Measurements from ENCODE around the gene OGFR. TPM values are rescaled to one million over a fixed set of nuclear protein-coding genes. Genes with fewer than 3 reads are reported as not detected.
"Not testable (repeated sequence)": the region's sequence is repeated elsewhere in the genome, so short reads cannot be mapped to it uniquely, and the experiment has no call there.

The OGFR gene
- total RNA-seq, 1 experiment from 2014 or later, result 84.7 TPM

DNA sequence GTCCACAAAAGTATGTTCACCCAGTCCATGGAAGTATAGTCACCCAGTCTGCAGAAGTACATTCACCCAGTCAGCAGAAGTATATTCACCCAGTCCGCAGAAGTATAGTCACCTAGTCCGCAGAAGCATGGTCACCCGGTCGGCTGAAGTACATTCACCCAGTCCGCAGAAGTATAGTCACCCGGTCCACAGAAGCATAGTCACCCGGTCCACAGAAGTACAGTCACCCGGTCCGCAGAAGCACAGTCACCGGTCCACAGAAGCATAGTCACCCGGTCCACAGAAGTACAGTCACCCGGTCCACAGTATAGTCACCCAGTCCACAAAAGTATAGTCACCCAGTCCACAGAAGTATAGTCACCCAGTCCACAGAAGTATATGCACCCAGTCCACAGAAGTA, 48.2 kb downstream of the OGFR start:
- no peaks in the 10 kb centered on the region for H3K36me3 ChIP-seq (ENCODE audit: control insufficient read depth, insufficient read depth, low read length)
- H3K27me3 ChIP-seq (replicated peaks; ENCODE audit: control insufficient read depth, insufficient read depth, low read length), result no peaks in the 10 kb centered on the region
- intact Hi-C loops (cut with micrococcal nuclease; ENCODE audit: unreplicated experiment), result no loop called here
- H3K4me3 Mint-ChIP-seq (ENCODE audit: unreplicated experiment), result no peak overlapping the region
- H3K4me3 ChIP-seq (ENCODE audit: low read depth, low read length), result no peak overlapping the region
- no peaks in the 10 kb centered on the region for H3K4me1 Mint-ChIP-seq (ENCODE audit: low read depth, unreplicated experiment)
- no peaks in the 10 kb centered on the region for H3K9me3 Mint-ChIP-seq (ENCODE audit: unreplicated experiment)
- DNase-seq, result no peak
- H3K4me1 ChIP-seq, result no peaks in the 10 kb centered on the region
- no TSS peak for BruUV-seq (replicated peaks)
- peaks cover 14% of the 10 kb centered on the region for H3K36me3 Mint-ChIP-seq (ENCODE audit: insufficient read depth, unreplicated experiment)
- ChIA-PET POLR2A (no interaction called here), CTCF (no interaction called here)
- H3K27ac Mint-ChIP-seq (ENCODE audit: unreplicated experiment), result no peak overlapping the region
- TF ChIP-seq, protein P1, sequence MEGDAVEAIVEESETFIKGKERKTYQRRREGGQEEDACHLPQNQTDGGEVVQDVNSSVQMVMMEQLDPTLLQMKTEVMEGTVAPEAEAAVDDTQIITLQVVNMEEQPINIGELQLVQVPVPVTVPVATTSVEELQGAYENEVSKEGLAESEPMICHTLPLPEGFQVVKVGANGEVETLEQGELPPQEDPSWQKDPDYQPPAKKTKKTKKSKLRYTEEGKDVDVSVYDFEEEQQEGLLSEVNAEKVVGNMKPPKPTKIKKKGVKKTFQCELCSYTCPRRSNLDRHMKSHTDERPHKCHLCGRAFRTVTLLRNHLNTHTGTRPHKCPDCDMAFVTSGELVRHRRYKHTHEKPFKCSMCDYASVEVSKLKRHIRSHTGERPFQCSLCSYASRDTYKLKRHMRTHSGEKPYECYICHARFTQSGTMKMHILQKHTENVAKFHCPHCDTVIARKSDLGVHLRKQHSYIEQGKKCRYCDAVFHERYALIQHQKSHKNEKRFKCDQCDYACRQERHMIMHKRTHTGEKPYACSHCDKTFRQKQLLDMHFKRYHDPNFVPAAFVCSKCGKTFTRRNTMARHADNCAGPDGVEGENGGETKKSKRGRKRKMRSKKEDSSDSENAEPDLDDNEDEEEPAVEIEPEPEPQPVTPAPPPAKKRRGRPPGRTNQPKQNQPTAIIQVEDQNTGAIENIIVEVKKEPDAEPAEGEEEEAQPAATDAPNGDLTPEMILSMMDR (IDR thresholded peaks at IDR 0.05; ENCODE audit: insufficient read depth in 1 of 2, low read depth in 1 of 2, low read length in 1 of 2, severe bottlenecking in 1 of 2, unreplicated experiment in 1 of 2), result no peak
- no peaks in the 10 kb centered on the region for H3K27me3 Mint-ChIP-seq (ENCODE audit: insufficient read depth, unreplicated experiment)
- H3K9me3 ChIP-seq, result no peaks in the 10 kb centered on the region

DNA sequence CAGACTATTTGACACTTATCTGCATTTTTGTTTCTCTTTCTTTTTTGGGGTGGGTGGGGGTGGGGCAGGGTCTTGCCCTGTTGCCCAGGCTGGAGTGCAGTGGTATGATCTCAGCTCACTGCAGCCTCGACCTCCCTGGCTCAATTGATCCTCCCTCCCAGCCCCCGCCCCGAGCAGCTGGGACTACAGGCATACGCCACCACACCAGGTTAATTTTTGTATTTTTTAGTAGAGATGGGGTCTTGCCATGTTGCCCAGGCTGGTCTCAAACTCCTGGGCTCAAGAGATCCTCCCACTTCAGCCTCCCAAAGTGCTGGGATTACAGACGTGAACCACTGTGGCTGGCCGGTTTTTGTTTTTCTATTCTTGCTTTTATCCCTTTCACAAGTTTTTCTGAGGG, 48.7 kb downstream of the OGFR start:
- H3K36me3 Mint-ChIP-seq (ENCODE audit: insufficient read depth, unreplicated experiment), result peaks cover 12% of the 10 kb centered on the region
- H3K4me1 ChIP-seq; H3K4me1 Mint-ChIP-seq (ENCODE audit: low read depth, unreplicated experiment); H3K36me3 ChIP-seq (ENCODE audit: control insufficient read depth, insufficient read depth, low read length); POLR2A ChIA-PET; H3K4me3 ChIP-seq (ENCODE audit: low read depth, low read length); H3K27me3 Mint-ChIP-seq (ENCODE audit: insufficient read depth, unreplicated experiment); H3K4me3 Mint-ChIP-seq (ENCODE audit: unreplicated experiment); BruUV-seq (replicated peaks); H3K9me3 Mint-ChIP-seq (ENCODE audit: unreplicated experiment); H3K9me3 ChIP-seq; H3K27ac Mint-ChIP-seq (ENCODE audit: unreplicated experiment); DNase-seq; intact Hi-C loops (cut with micrococcal nuclease; ENCODE audit: unreplicated experiment); H3K27me3 ChIP-seq (replicated peaks; ENCODE audit: control insufficient read depth, insufficient read depth, low read length); CTCF ChIA-PET: not testable (repeated sequence)

DNA sequence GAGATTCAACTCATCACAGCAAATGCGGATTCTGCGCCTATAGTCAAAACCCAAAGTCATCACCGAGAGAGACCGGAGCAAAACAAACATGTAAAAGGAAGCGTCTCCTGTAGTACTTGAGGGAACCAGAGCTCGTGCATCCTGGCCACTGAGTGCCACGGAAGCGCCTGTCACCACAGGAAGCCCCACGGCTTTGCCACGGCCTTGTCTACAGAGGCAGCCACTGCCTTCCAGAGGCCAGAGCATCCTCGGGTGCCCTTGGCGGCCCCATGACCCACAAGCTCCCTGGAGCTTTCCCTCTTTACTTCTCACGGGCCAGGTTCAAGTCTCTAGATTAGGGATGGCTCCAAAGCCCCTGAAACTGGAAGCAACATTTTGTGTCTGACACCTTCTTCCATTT, 49.5 kb downstream of the OGFR start:
- no peak for DNase-seq
- Mint-ChIP-seq H3K27ac (ENCODE audit: unreplicated experiment) (no peak overlapping the region), H3K27me3 (ENCODE audit: insufficient read depth, unreplicated experiment) (no peaks in the 10 kb centered on the region), H3K36me3 (ENCODE audit: insufficient read depth, unreplicated experiment) (peaks cover 12% of the 10 kb centered on the region), H3K4me3 (ENCODE audit: unreplicated experiment) (no peak overlapping the region), H3K9me3 (ENCODE audit: unreplicated experiment) (no peaks in the 10 kb centered on the region), H3K4me1 (ENCODE audit: low read depth, unreplicated experiment) (no peaks in the 10 kb centered on the region)
- Histone ChIP-seq H3K27me3 (replicated peaks; ENCODE audit: control insufficient read depth, insufficient read depth, low read length) (no peaks in the 10 kb centered on the region), H3K4me1 (no peaks in the 10 kb centered on the region), H3K9me3 (no peaks in the 10 kb centered on the region), H3K4me3 (ENCODE audit: low read depth, low read length) (no peak overlapping the region), H3K36me3 (ENCODE audit: control insufficient read depth, insufficient read depth, low read length) (no peaks in the 10 kb centered on the region)
- BruUV-seq (replicated peaks), result no TSS peak
- intact Hi-C loops (cut with micrococcal nuclease; ENCODE audit: unreplicated experiment), result no loop called here
- ChIA-PET CTCF (interaction anchor here (0.5 kb wide), 1 partner anchor 46 kb away, joined by 3 read pairs; no protein-coding TSS in a partner anchor), POLR2A (no interaction called here)
- TF ChIP-seq, protein P1 (IDR thresholded peaks at IDR 0.05; ENCODE audit: insufficient read depth in 1 of 2, low read depth in 1 of 2, low read length in 1 of 2, severe bottlenecking in 1 of 2, unreplicated experiment in 1 of 2), result no peak

DNA sequence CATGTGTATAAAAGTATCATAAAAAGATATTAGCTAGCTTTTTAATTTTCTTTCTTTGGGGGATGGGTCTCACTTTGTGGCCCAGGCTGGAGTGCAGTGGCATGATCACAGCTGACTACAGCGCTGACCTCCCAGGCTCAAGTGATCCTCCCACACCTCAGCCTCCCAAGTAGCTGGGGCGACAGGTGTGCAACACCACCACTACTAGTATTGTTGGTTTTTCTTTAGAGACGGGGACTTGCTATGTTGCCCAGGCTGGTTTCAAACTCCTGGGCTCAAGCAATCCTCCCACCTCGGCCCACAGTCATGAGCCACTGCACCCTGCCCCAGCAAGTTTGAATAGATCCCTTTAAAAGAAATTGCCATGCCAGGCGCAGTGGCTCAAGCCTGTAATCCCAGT, 50.5 kb downstream of the OGFR start:
- no peak for DNase-seq
- peaks cover 2% of the 10 kb centered on the region for H3K4me1 Mint-ChIP-seq (ENCODE audit: low read depth, unreplicated experiment)
- no peaks in the 10 kb centered on the region for H3K36me3 ChIP-seq (ENCODE audit: control insufficient read depth, insufficient read depth, low read length)
- TF ChIP-seq, protein P1 (IDR thresholded peaks at IDR 0.05; ENCODE audit: insufficient read depth in 1 of 2, low read depth in 1 of 2, low read length in 1 of 2, severe bottlenecking in 1 of 2, unreplicated experiment in 1 of 2), result no peak
- no peaks in the 10 kb centered on the region for H3K27me3 Mint-ChIP-seq (ENCODE audit: insufficient read depth, unreplicated experiment)
- BruUV-seq (replicated peaks), result no TSS peak
- peaks cover 14% of the 10 kb centered on the region for H3K36me3 Mint-ChIP-seq (ENCODE audit: insufficient read depth, unreplicated experiment)
- no peak overlapping the region for H3K4me3 ChIP-seq (ENCODE audit: low read depth, low read length)
- intact Hi-C loops (cut with micrococcal nuclease; ENCODE audit: unreplicated experiment), result no loop called here
- H3K27ac Mint-ChIP-seq (ENCODE audit: unreplicated experiment), result no peak overlapping the region
- no peak overlapping the region for H3K4me3 Mint-ChIP-seq (ENCODE audit: unreplicated experiment)
- ChIA-PET POLR2A (interaction anchor here (0.7 kb wide), 1 partner anchor 57 kb away, joined by 3 read pairs; no protein-coding TSS in a partner anchor), CTCF (no interaction called here)
- H3K9me3 ChIP-seq, result no peaks in the 10 kb centered on the region
- no peaks in the 10 kb centered on the region for H3K9me3 Mint-ChIP-seq (ENCODE audit: unreplicated experiment)
- H3K4me1 ChIP-seq, result peaks cover 4% of the 10 kb centered on the region
- no peaks in the 10 kb centered on the region for H3K27me3 ChIP-seq (replicated peaks; ENCODE audit: control insufficient read depth, insufficient read depth, low read length)

Data from Caco-2 (cell line).